Neuron (in vitro differentiated cells): ENCODE results near the gene FNDC3B.

ENCODE experiments used
- H2AFZ ChIP-seq: one replicate; pipeline ENCODE4 v1.6.1; 2013; ENCODE audit warnings: low read depth, mild to moderate bottlenecking, inconsistent platforms, low read length, moderate library complexity
- H3K27me3 ChIP-seq: one replicate; pipeline ENCODE4 v1.6.1; 2013; ENCODE audit warnings: low read length; ENCODE audit not compliant: insufficient read depth
- H3K36me3 ChIP-seq: one replicate; pipeline ENCODE4 v1.6.1; 2013; ENCODE audit warnings: low read length; ENCODE audit not compliant: insufficient read depth
- H3K4me1 ChIP-seq: one replicate; pipeline ENCODE4 v1.6.1; 2013; ENCODE audit warnings: low read length; ENCODE audit not compliant: insufficient read depth
- H3K4me3 ChIP-seq: 2 replicates; pipeline ENCODE4 v1.5.1; 2013; ENCODE audit warnings: mild to moderate bottlenecking, low read length, moderate library complexity
- H3K9me3 ChIP-seq: one replicate; pipeline ENCODE4 v1.6.1; 2013; ENCODE audit warnings: low read length

FNDC3B gene

GRCh38 chr3:172213200-172213599 lies 173.8 kb downstream of the FNDC3B start:
- Histone ChIP-seq H3K9me3 (no peaks in the 10 kb centered on the region), H2AFZ (no peak overlapping the region), H3K4me3 (no peak overlapping the region), H3K4me1 (peaks cover 18% of the 10 kb centered on the region), H3K27me3 (no peaks in the 10 kb centered on the region), H3K36me3 (peaks cover 7% of the 10 kb centered on the region)

- H3K9me3 ChIP-seq, result no peaks in the 10 kb centered on the region
- H3K4me3 ChIP-seq, result no peak overlapping the region
- H2AFZ ChIP-seq, result no peak overlapping the region
- H3K4me1 ChIP-seq, result peaks cover 25% of the 10 kb centered on the region
- no peaks in the 10 kb centered on the region for H3K27me3 ChIP-seq
- H3K36me3 ChIP-seq, result peaks cover 7% of the 10 kb centered on the region
Measured at GRCh38 chr3:172213904-172214303, 174.5 kb downstream of the FNDC3B start.

- no peak overlapping the region for H2AFZ ChIP-seq
- H3K9me3 ChIP-seq, result no peaks in the 10 kb centered on the region
- no peaks in the 10 kb centered on the region for H3K27me3 ChIP-seq
- H3K36me3 ChIP-seq, result no peaks in the 10 kb centered on the region
- H3K4me1 ChIP-seq, result peaks cover 27% of the 10 kb centered on the region
- H3K4me3 ChIP-seq, result no peak overlapping the region
Measured at GRCh38 chr3:172216267-172216666, 176.9 kb downstream of the FNDC3B start.

- H3K4me3 ChIP-seq, result no peak overlapping the region
- H2AFZ ChIP-seq, result no peak overlapping the region
- no peaks in the 10 kb centered on the region for H3K27me3 ChIP-seq
- H3K4me1 ChIP-seq, result peaks cover 33% of the 10 kb centered on the region
- H3K36me3 ChIP-seq, result no peaks in the 10 kb centered on the region
- H3K9me3 ChIP-seq, result no peaks in the 10 kb centered on the region
Measured at GRCh38 chr3:172216911-172217310, 177.5 kb downstream of the FNDC3B start.

GRCh38 chr3:172217877-172218276 lies 178.5 kb downstream of the FNDC3B start:
- Histone ChIP-seq H3K36me3 (no peaks in the 10 kb centered on the region), H3K9me3 (no peaks in the 10 kb centered on the region), H3K4me1 (peaks cover 42% of the 10 kb centered on the region), H2AFZ (no peak overlapping the region), H3K4me3 (no peak overlapping the region), H3K27me3 (no peaks in the 10 kb centered on the region)

- H3K4me3 ChIP-seq, result no peak overlapping the region
- no peaks in the 10 kb centered on the region for H3K9me3 ChIP-seq
- peaks cover 49% of the 10 kb centered on the region for H3K4me1 ChIP-seq
- H2AFZ ChIP-seq, result no peak overlapping the region
- H3K36me3 ChIP-seq, result no peaks in the 10 kb centered on the region
- no peaks in the 10 kb centered on the region for H3K27me3 ChIP-seq
Measured at GRCh38 chr3:172218350-172219323, 179.3 kb downstream of the FNDC3B start.

- H3K4me1 ChIP-seq, result peaks cover 58% of the 10 kb centered on the region
- H3K27me3 ChIP-seq, result no peaks in the 10 kb centered on the region
- no peak overlapping the region for H2AFZ ChIP-seq
- H3K9me3 ChIP-seq, result no peaks in the 10 kb centered on the region
- H3K36me3 ChIP-seq, result no peaks in the 10 kb centered on the region
- H3K4me3 ChIP-seq, result no peak overlapping the region
Measured at GRCh38 chr3:172219750-172220149, 180.4 kb downstream of the FNDC3B start.

GRCh38 chr3:172221547-172221946 lies 182.2 kb downstream of the FNDC3B start:
- H3K4me1 ChIP-seq, result peaks cover 57% of the 10 kb centered on the region
- H3K4me3 ChIP-seq, result no peak overlapping the region
- no peaks in the 10 kb centered on the region for H3K9me3 ChIP-seq
- no peaks in the 10 kb centered on the region for H3K36me3 ChIP-seq
- H3K27me3 ChIP-seq, result no peaks in the 10 kb centered on the region
- no peak overlapping the region for H2AFZ ChIP-seq

GRCh38 chr3:172222478-172223071 lies 183.2 kb downstream of the FNDC3B start:
- Histone ChIP-seq H3K4me3 (no peak overlapping the region), H3K36me3 (no peaks in the 10 kb centered on the region), H3K27me3 (no peaks in the 10 kb centered on the region), H3K4me1 (peaks cover 55% of the 10 kb centered on the region), H2AFZ (no peak overlapping the region), H3K9me3 (no peaks in the 10 kb centered on the region)

GRCh38 chr3:172223870-172224269 lies 184.5 kb downstream of the FNDC3B start:
- Histone ChIP-seq H3K4me1 (peaks cover 53% of the 10 kb centered on the region), H3K9me3 (no peaks in the 10 kb centered on the region), H3K27me3 (no peaks in the 10 kb centered on the region), H3K4me3 (no peak overlapping the region), H2AFZ (no peak overlapping the region), H3K36me3 (no peaks in the 10 kb centered on the region)

- peaks cover 53% of the 10 kb centered on the region for H3K4me1 ChIP-seq
- H3K36me3 ChIP-seq, result no peaks in the 10 kb centered on the region
- no peaks in the 10 kb centered on the region for H3K27me3 ChIP-seq
- H3K4me3 ChIP-seq, result no peak overlapping the region
- H2AFZ ChIP-seq, result no peak overlapping the region
- no peaks in the 10 kb centered on the region for H3K9me3 ChIP-seq
Measured at GRCh38 chr3:172224560-172225214, 185.3 kb downstream of the FNDC3B start.

- H3K36me3 ChIP-seq, result no peaks in the 10 kb centered on the region
- peaks cover 53% of the 10 kb centered on the region for H3K4me1 ChIP-seq
- H3K9me3 ChIP-seq, result no peaks in the 10 kb centered on the region
- no peak overlapping the region for H2AFZ ChIP-seq
- no peak overlapping the region for H3K4me3 ChIP-seq
- H3K27me3 ChIP-seq, result no peaks in the 10 kb centered on the region
Measured at GRCh38 chr3:172225215-172225707, 185.9 kb downstream of the FNDC3B start.

GRCh38 chr3:172226831-172227230 lies 187.5 kb downstream of the FNDC3B start:
- Histone ChIP-seq H3K27me3 (no peaks in the 10 kb centered on the region), H3K36me3 (peaks cover 4% of the 10 kb centered on the region), H3K4me1 (peaks cover 45% of the 10 kb centered on the region), H3K4me3 (no peak overlapping the region), H3K9me3 (no peaks in the 10 kb centered on the region), H2AFZ (no peak overlapping the region)
